Body of pancreas (tissue), 4 donors: ENCODE data around the gene SEMA3D.

Experiments
- POLR2A ChIP-seq, 3 donors: fragments of 450-650 bp; IDR thresholded peaks; one replicate each; pipeline ENCODE4 v1.6.1; 2016; ENCODE audit warnings: antibody characterized with exemption in 3 of 3, mild to moderate bottlenecking in 2 of 3
- TF ChIP-seq, protein P1 (sequence below), 7 experiments: fragments of 450-650 bp in 4 of 7; fragments of 200-600 bp in 3 of 7; sonication (generic) in 3 of 7; IDR thresholded peaks; one replicate each; pipeline ENCODE4 v1.5.1; 2016 to 2019; ENCODE audit warnings: antibody characterized with exemption in 7 of 7

DNA sequence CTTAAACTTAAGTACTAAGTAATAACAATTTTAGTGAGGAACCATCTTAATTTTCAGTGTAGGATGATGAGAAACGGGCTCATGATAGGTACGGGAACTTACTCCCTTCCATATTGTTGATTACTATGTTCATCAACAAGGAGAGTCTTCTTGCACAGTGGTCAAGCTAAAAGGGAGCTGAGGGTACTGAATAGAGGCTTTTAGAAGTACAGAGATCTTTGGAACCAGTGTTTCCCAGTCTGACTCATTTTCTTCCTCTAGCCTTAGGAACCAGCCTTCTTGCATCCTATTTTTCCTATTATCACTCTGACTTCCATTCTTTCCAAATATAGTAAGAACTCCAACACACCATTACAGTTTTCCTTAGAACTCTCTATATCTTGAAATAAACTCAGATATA, 17.6 kb upstream of the SEMA3D start:
- TF ChIP-seq, protein P1, sequence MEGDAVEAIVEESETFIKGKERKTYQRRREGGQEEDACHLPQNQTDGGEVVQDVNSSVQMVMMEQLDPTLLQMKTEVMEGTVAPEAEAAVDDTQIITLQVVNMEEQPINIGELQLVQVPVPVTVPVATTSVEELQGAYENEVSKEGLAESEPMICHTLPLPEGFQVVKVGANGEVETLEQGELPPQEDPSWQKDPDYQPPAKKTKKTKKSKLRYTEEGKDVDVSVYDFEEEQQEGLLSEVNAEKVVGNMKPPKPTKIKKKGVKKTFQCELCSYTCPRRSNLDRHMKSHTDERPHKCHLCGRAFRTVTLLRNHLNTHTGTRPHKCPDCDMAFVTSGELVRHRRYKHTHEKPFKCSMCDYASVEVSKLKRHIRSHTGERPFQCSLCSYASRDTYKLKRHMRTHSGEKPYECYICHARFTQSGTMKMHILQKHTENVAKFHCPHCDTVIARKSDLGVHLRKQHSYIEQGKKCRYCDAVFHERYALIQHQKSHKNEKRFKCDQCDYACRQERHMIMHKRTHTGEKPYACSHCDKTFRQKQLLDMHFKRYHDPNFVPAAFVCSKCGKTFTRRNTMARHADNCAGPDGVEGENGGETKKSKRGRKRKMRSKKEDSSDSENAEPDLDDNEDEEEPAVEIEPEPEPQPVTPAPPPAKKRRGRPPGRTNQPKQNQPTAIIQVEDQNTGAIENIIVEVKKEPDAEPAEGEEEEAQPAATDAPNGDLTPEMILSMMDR (IDR thresholded peaks at IDR 0.05), result no peak
- TF ChIP-seq POLR2A (IDR thresholded peaks at IDR 0.05), result no peak
